ENCODE measurements around the gene ST6GALNAC6. TPM values are rescaled to one million over a fixed set of nuclear protein-coding genes. Genes with fewer than 3 reads are reported as not detected.

The ST6GALNAC6 gene
- total and polyA plus RNA-seq, 2 of the 8 experiments (the other 6 are each of a cell fraction or from before 2014, with no cell fraction given), result 43.7 to 64.4 TPM

Small RNAs within 50 kb of the gene (microRNA-seq; reads per million reads assigned to microRNA genes)
- gene MIR4672 (ENCODE audit: borderline microRNAs expressed in 2 of 2, borderline number of aligned reads in 2 of 2, borderline replicate concordance in 1 of 2), result 0 reads per million in 2 experiments

Small RNAs within 50 kb of the gene (small RNA-seq; reads per million reads assigned to genes)
- gene MIR4672 (ENCODE audit: insufficient read depth), result 0.69 reads per million
- gene RNA5SP296 (ENCODE audit: insufficient read depth), result not detected

Other genes with a start within 250 kb of the ST6GALNAC6 start
- not detected in 2 replicates for gene CFAP157, start 192.6 kb downstream of the ST6GALNAC6 start, total RNA-seq (2021; fragmentation: NEBNext Ultra II Directional; extraction: Animal tissue kit (Norgen Biotek cat#: 25700))
- 0.05 TPM in 1 of 2 replicates, not detected in the other for gene CFAP157, start 192.6 kb downstream of the ST6GALNAC6 start, polyA plus RNA-seq (2011; rRNA removed)
- 11.1 and 11.2 TPM in 2 replicates for gene PTRH1, start 183.9 kb downstream of the ST6GALNAC6 start, total RNA-seq (2021; fragmentation: NEBNext Ultra II Directional; extraction: Animal tissue kit (Norgen Biotek cat#: 25700))
- gene PTRH1, start 183.9 kb downstream of the ST6GALNAC6 start, polyA plus RNA-seq (2011; rRNA removed), result 19.8 and 26.4 TPM in 2 replicates
- not detected in 2 replicates for gene TTC16, start 183.5 kb downstream of the ST6GALNAC6 start, total RNA-seq (2021; fragmentation: NEBNext Ultra II Directional; extraction: Animal tissue kit (Norgen Biotek cat#: 25700))
- gene TTC16, start 183.5 kb downstream of the ST6GALNAC6 start, polyA plus RNA-seq (2011; rRNA removed), result 0.03 TPM in 2 replicates
- gene TOR2A, start 164.3 kb downstream of the ST6GALNAC6 start, total RNA-seq (2021; fragmentation: NEBNext Ultra II Directional; extraction: Animal tissue kit (Norgen Biotek cat#: 25700)), result 18.4 and 18.7 TPM in 2 replicates
- 24.9 and 34.2 TPM in 2 replicates for gene TOR2A, start 164.3 kb downstream of the ST6GALNAC6 start, polyA plus RNA-seq (2011; rRNA removed)
- 6.4 and 7.3 TPM in 2 replicates for gene SH2D3C, start 120.9 kb downstream of the ST6GALNAC6 start, total RNA-seq (2021; fragmentation: NEBNext Ultra II Directional; extraction: Animal tissue kit (Norgen Biotek cat#: 25700))
- 8.1 and 12.3 TPM in 2 replicates for gene SH2D3C, start 120.9 kb downstream of the ST6GALNAC6 start, polyA plus RNA-seq (2011; rRNA removed)
- 86.3 and 87.5 TPM in 2 replicates for gene CDK9, start 113.6 kb downstream of the ST6GALNAC6 start, total RNA-seq (2021; fragmentation: NEBNext Ultra II Directional; extraction: Animal tissue kit (Norgen Biotek cat#: 25700))
- 69.1 and 94.0 TPM in 2 replicates for gene CDK9, start 113.6 kb downstream of the ST6GALNAC6 start, polyA plus RNA-seq (2011; rRNA removed)
- gene FPGS, start 96.7 kb downstream of the ST6GALNAC6 start, total RNA-seq (2021; fragmentation: NEBNext Ultra II Directional; extraction: Animal tissue kit (Norgen Biotek cat#: 25700)), result 62.4 and 63.7 TPM in 2 replicates
- 83.0 and 125 TPM in 2 replicates for gene FPGS, start 96.7 kb downstream of the ST6GALNAC6 start, polyA plus RNA-seq (2011; rRNA removed)
- gene ENG, start 44.9 kb downstream of the ST6GALNAC6 start, total RNA-seq (2021; fragmentation: NEBNext Ultra II Directional; extraction: Animal tissue kit (Norgen Biotek cat#: 25700)), result 4.2 and 4.4 TPM in 2 replicates
- gene ENG, start 44.9 kb downstream of the ST6GALNAC6 start, polyA plus RNA-seq (2011; rRNA removed), result 1.8 and 3.2 TPM in 2 replicates
- 35.9 and 37.9 TPM in 2 replicates for gene AK1, start 21.9 kb downstream of the ST6GALNAC6 start, total RNA-seq (2021; fragmentation: NEBNext Ultra II Directional; extraction: Animal tissue kit (Norgen Biotek cat#: 25700))
- gene AK1, start 21.9 kb downstream of the ST6GALNAC6 start, polyA plus RNA-seq (2011; rRNA removed), result 39.2 and 44.1 TPM in 2 replicates
- 21.8 and 27.0 TPM in 2 replicates for gene ST6GALNAC4, start 17.4 kb upstream of the ST6GALNAC6 start, total RNA-seq (2021; fragmentation: NEBNext Ultra II Directional; extraction: Animal tissue kit (Norgen Biotek cat#: 25700))
- 34.1 and 49.5 TPM in 2 replicates for gene ST6GALNAC4, start 17.4 kb upstream of the ST6GALNAC6 start, polyA plus RNA-seq (2011; rRNA removed)
- 12.2 and 13.4 TPM in 2 replicates for gene PIP5KL1, start 31.2 kb upstream of the ST6GALNAC6 start, total RNA-seq (2021; fragmentation: NEBNext Ultra II Directional; extraction: Animal tissue kit (Norgen Biotek cat#: 25700))
- 15.4 and 27.4 TPM in 2 replicates for gene PIP5KL1, start 31.2 kb upstream of the ST6GALNAC6 start, polyA plus RNA-seq (2011; rRNA removed)
- gene DPM2, start 38.3 kb upstream of the ST6GALNAC6 start, total RNA-seq (2021; fragmentation: NEBNext Ultra II Directional; extraction: Animal tissue kit (Norgen Biotek cat#: 25700)), result 45.4 and 48.8 TPM in 2 replicates
- 95.4 and 110 TPM in 2 replicates for gene DPM2, start 38.3 kb upstream of the ST6GALNAC6 start, polyA plus RNA-seq (2011; rRNA removed)
- 50.8 and 51.3 TPM in 2 replicates for gene EEIG1, start 81.4 kb upstream of the ST6GALNAC6 start, total RNA-seq (2021; fragmentation: NEBNext Ultra II Directional; extraction: Animal tissue kit (Norgen Biotek cat#: 25700))
- 29.8 and 61.0 TPM in 2 replicates for gene EEIG1, start 81.4 kb upstream of the ST6GALNAC6 start, polyA plus RNA-seq (2011; rRNA removed)
- 8.7 and 11.6 TPM in 2 replicates for gene NAIF1, start 167.7 kb upstream of the ST6GALNAC6 start, total RNA-seq (2021; fragmentation: NEBNext Ultra II Directional; extraction: Animal tissue kit (Norgen Biotek cat#: 25700))
- 9.0 and 11.2 TPM in 2 replicates for gene NAIF1, start 167.7 kb upstream of the ST6GALNAC6 start, polyA plus RNA-seq (2011; rRNA removed)
- 16.8 and 18.5 TPM in 2 replicates for gene SLC25A25, start 168.6 kb upstream of the ST6GALNAC6 start, total RNA-seq (2021; fragmentation: NEBNext Ultra II Directional; extraction: Animal tissue kit (Norgen Biotek cat#: 25700))
- gene SLC25A25, start 168.6 kb upstream of the ST6GALNAC6 start, polyA plus RNA-seq (2011; rRNA removed), result 6.5 and 10.0 TPM in 2 replicates
- gene PTGES2, start 228.1 kb upstream of the ST6GALNAC6 start, total RNA-seq (2021; fragmentation: NEBNext Ultra II Directional; extraction: Animal tissue kit (Norgen Biotek cat#: 25700)), result 76.9 and 81.2 TPM in 2 replicates
- gene PTGES2, start 228.1 kb upstream of the ST6GALNAC6 start, polyA plus RNA-seq (2011; rRNA removed), result 80.7 and 119 TPM in 2 replicates
- 1.1 and 1.4 TPM in 2 replicates for gene LCN2, start 249.8 kb upstream of the ST6GALNAC6 start, total RNA-seq (2021; fragmentation: NEBNext Ultra II Directional; extraction: Animal tissue kit (Norgen Biotek cat#: 25700))
- gene LCN2, start 249.8 kb upstream of the ST6GALNAC6 start, polyA plus RNA-seq (2011; rRNA removed), result 1.6 TPM in 2 replicates